NCI-H526 treated with DMSO at 0.1 percent for 48 hours (cell line): Measurements from ENCODE around the gene MSANTD3.
"Not testable (repeated sequence)": the region's sequence is repeated elsewhere in the genome, so short reads cannot be mapped to it uniquely, and the experiment has no call there.

Source experiments
- DNase-seq: peaks from one replicate; lab custom pipeline; 2025; lab: John Stamatoyannopoulos, UW

Gene MSANTD3

GRCh38 chr9:100426530-100427365 lies at the start of gene MSANTD3:
Gene MSANTD3, plus strand, starts transcription at chr9:100427143. Its CDS starts 14,796 bp downstream, at chr9:100441939.
- peak; percentile 53 for DNase-seq

- no peak for DNase-seq
These were observed 47.1 kb upstream of the MSANTD3 start for GRCh38 chr9:100379862-100380261.

GRCh38 chr9:100392989-100393388 lies 34.0 kb upstream of the MSANTD3 start:
- not testable (repeated sequence) for DNase-seq

GRCh38 chr9:100394032-100394695 lies 32.8 kb upstream of the MSANTD3 start:
- no peak for DNase-seq

GRCh38 chr9:100394816-100395215 lies 32.1 kb upstream of the MSANTD3 start:
- DNase-seq: no peak

GRCh38 chr9:100396769-100397168 lies 30.2 kb upstream of the MSANTD3 start:
- DNase-seq: no peak

GRCh38 chr9:100397529-100398266 lies 29.2 kb upstream of the MSANTD3 start:
- DNase-seq: peak; percentile 45

- DNase-seq: no peak
These were observed 25.9 kb upstream of the MSANTD3 start for GRCh38 chr9:100401042-100401441.

- no peak for DNase-seq
These were observed 20.0 kb upstream of the MSANTD3 start for GRCh38 chr9:100406962-100407361.

GRCh38 chr9:100408546-100409175 lies 18.3 kb upstream of the MSANTD3 start:
- DNase-seq: no peak

GRCh38 chr9:100409176-100409556 lies 17.8 kb upstream of the MSANTD3 start:
- no peak for DNase-seq

GRCh38 chr9:100411472-100412283 lies 15.3 kb upstream of the MSANTD3 start:
- DNase-seq: peak; percentile 83

- DNase-seq: no peak
These were observed 13.0 kb upstream of the MSANTD3 start for GRCh38 chr9:100413839-100414420.

GRCh38 chr9:100417815-100418214 lies 9.1 kb upstream of the MSANTD3 start:
- no peak for DNase-seq

- DNase-seq: no peak
These were observed 7.8 kb upstream of the MSANTD3 start for GRCh38 chr9:100419166-100419565.

GRCh38 chr9:100421116-100421515 lies 5.8 kb upstream of the MSANTD3 start:
- not testable (repeated sequence) for DNase-seq

GRCh38 chr9:100425758-100426157 lies 1.2 kb upstream of the MSANTD3 start:
- no peak for DNase-seq

- no peak for DNase-seq
These were observed 784 bp upstream of the MSANTD3 start for GRCh38 chr9:100426189-100426529.

GRCh38 chr9:100427366-100428263 lies 672 bp downstream of the MSANTD3 start:
- peak; percentile 26 for DNase-seq
